B cell (primary cell): ENCODE results near the gene TRIO. TPM values are rescaled to one million over a fixed set of nuclear protein-coding genes. Genes with fewer than 3 reads are reported as not detected.

Experiments
- ATAC-seq: fragments of 200-7000 bp; cut with Tn5 transposase; one replicate; pipeline ENCODE4 v1.10.0; 2021; ENCODE audit warnings: low read depth, mild to moderate bottlenecking, moderate number of reproducible peaks, moderate library complexity
- CTCF ChIA-PET: fragments of 350-600 bp; sonication (Branson Sonifier 250); formaldehyde crosslinking; loops from one replicate; lab custom pipeline; 2021; ENCODE audit warnings: antibody characterized with exemption, inconsistent platforms; lab: Charles Lee
- POLR2A ChIA-PET: fragments of 350-600 bp; sonication (Branson Sonifier 250); formaldehyde crosslinking; loops from one replicate; lab custom pipeline; 2021; ENCODE audit warnings: antibody characterized with exemption; lab: Charles Lee
- DNase-seq: peaks from one replicate; pipeline ENCODE4 v3.0.0; 2013
- H2AFZ ChIP-seq: 2 replicates; pipeline ENCODE4 v1.6.1; 2012; ENCODE audit warnings: mild to moderate bottlenecking, low read depth, low read length; ENCODE audit not compliant: insufficient read depth, poor library complexity, severe bottlenecking
- H3K27ac ChIP-seq, 2 donors: 1 replicate in 1 of 2; 2 replicates in 1 of 2; pipeline ENCODE4 v1.5.1; 2012 to 2013; ENCODE audit warnings: low read length in 2 of 2, mild to moderate bottlenecking in 2 of 2, moderate library complexity in 1 of 2
- H3K27me3 ChIP-seq, 4 experiments: fragments of 200-600 bp in 1 of 4; sonication (generic) in 1 of 4; replicated peaks in 1 of 4; 1 replicate in 2 of 4; 2 replicates in 2 of 4; pipeline versions ENCODE4 v1.6.1 to v1.7.0; 2013 to 2016; ENCODE audit warnings: low read length in 3 of 4, mild to moderate bottlenecking in 2 of 4, mixed read lengths in 1 of 4, moderate library complexity in 1 of 4; ENCODE audit not compliant: insufficient read depth in 4 of 4, control insufficient read depth in 3 of 4; ENCODE audit errors: control extremely low read depth in 1 of 4
- H3K36me3 ChIP-seq, 2 experiments: replicated peaks in 1 of 2; 1 replicate in 1 of 2; 2 replicates in 1 of 2; pipeline versions ENCODE4 v1.6.1 to v1.7.1; 2013; ENCODE audit warnings: low read length in 1 of 2; ENCODE audit not compliant: insufficient read depth in 2 of 2, control insufficient read depth in 1 of 2; ENCODE audit errors: control extremely low read depth in 1 of 2, extremely low read depth in 1 of 2
- H3K4me1 ChIP-seq, 2 donors: fragments of 200-600 bp in 1 of 2; sonication (generic) in 1 of 2; 1 replicate in 1 of 2; 2 replicates in 1 of 2; pipeline versions ENCODE4 v1.5.1 to v1.6.1; 2013 to 2017; ENCODE audit warnings: low read length in 2 of 2; ENCODE audit not compliant: control insufficient read depth in 2 of 2, insufficient read depth in 2 of 2
- H3K4me2 ChIP-seq: replicated peaks from 2 replicates; pipeline ENCODE3; 2012; ENCODE audit warnings: mild to moderate bottlenecking, low read depth, low read length; ENCODE audit not compliant: poor library complexity, severe bottlenecking
- H3K4me3 ChIP-seq, 5 experiments: fragments of 200-600 bp in 1 of 5; sonication (generic) in 1 of 5; 1 replicate in 3 of 5; 2 replicates in 2 of 5; pipeline versions ENCODE4 v1.5.1 to v1.7.0; 2011 to 2016; ENCODE audit warnings: low read length in 4 of 5, mild to moderate bottlenecking in 4 of 5, low read depth in 2 of 5, control low read depth in 1 of 5, moderate library complexity in 1 of 5; ENCODE audit not compliant: insufficient read depth in 1 of 5; ENCODE audit errors: control extremely low read depth in 1 of 5, extremely low read depth in 1 of 5
- H3K79me2 ChIP-seq: fragments of 200-600 bp; sonication (generic); one replicate; pipeline ENCODE4 v1.6.0; 2016; ENCODE audit warnings: low read length; ENCODE audit not compliant: control insufficient read depth, insufficient read depth
- H3K9ac ChIP-seq: fragments of 200-600 bp; sonication (generic); 2 replicates; pipeline ENCODE4 v1.6.1; 2017; ENCODE audit warnings: mild to moderate bottlenecking, low read length, moderate library complexity
- H3K9me3 ChIP-seq, 3 donors: one replicate each; pipeline versions ENCODE4 v1.6.1 to v1.7.1; 2013; ENCODE audit warnings: low read length in 2 of 3; ENCODE audit not compliant: control insufficient read depth in 2 of 3, insufficient read depth in 1 of 3; ENCODE audit errors: control extremely low read depth in 1 of 3
- H4K20me1 ChIP-seq: 2 replicates; pipeline ENCODE4 v1.6.0; 2012; ENCODE audit warnings: mild to moderate bottlenecking, low read length; ENCODE audit not compliant: insufficient read depth, control insufficient read depth, poor library complexity, severe bottlenecking
- H3K27ac Mint-ChIP-seq: one replicate; pipeline ENCODE4 v1.8.0; 2021; ENCODE audit warnings: mixed read lengths
- H3K27me3 Mint-ChIP-seq: one replicate; pipeline ENCODE4 v1.8.0; 2021; ENCODE audit warnings: mixed read lengths
- H3K4me1 Mint-ChIP-seq: one replicate; pipeline ENCODE4 v1.8.0; 2021; ENCODE audit warnings: mixed read lengths
- H3K4me3 Mint-ChIP-seq: one replicate; pipeline ENCODE4 v1.8.0; 2021; ENCODE audit warnings: mixed read lengths
- H3K9me3 Mint-ChIP-seq: one replicate; pipeline ENCODE4 v1.8.0; 2022; ENCODE audit warnings: mixed read lengths; ENCODE audit not compliant: insufficient read depth
- CTCF ChIP-seq: fragments of 200-600 bp; IDR thresholded peaks from one replicate; pipeline ENCODE4 v1.8.0; 2022; ENCODE audit warnings: antibody characterized with exemption, mild to moderate bottlenecking
- EZH2 ChIP-seq: IDR thresholded peaks from 2 replicates; pipeline ENCODE4 v1.6.1; 2012; ENCODE audit warnings: borderline replicate concordance, low read depth, mild to moderate bottlenecking, moderate library complexity, low read length; ENCODE audit not compliant: insufficient read depth, poor library complexity, severe bottlenecking
- WGBS: methylation state at CpG from one replicate; pipeline ENCODE4 v1.1.5; 2013; ENCODE audit warnings: missing lambda C conversion rate; ENCODE audit not compliant: insufficient coverage; 5-methylcytosine and 5-hydroxymethylcytosine counted together
- intact Hi-C: fragments of 100-400 bp; cut with micrococcal nuclease; formaldehyde crosslinking; loops from one replicate; pipeline ENCODE4 v1.10.0; 2022
- polyA plus RNA-seq: library from polyadenylated mRNA; depleted of rRNA; stranded (reverse); fragments of >200 nt; gene quantifications from 2 replicates; pipeline ENCODE4 v1.2.3, GENCODE V29; 2012
- total RNA-seq, 2 donors: library from RNA; stranded (reverse); fragments of 120-200 nt in 1 of 2; gene quantifications; 1 replicate in 1 of 2; 2 replicates in 1 of 2; pipeline versions ENCODE4 v1.2.3 to v1.2.4, GENCODE V29; 2013 to 2022

TRIO gene
- total and polyA plus RNA-seq, 2 donors (not counting 1 experiment from before 2014, with no cell fraction given), result 90.5 to 479 TPM

GRCh38 chr5:14260637-14261036 lies 117.5 kb downstream of the TRIO start:
- Histone ChIP-seq H3K9ac (no peak overlapping the region), H3K4me2 (no peak overlapping the region), H3K79me2 (peaks cover 78% of the 10 kb centered on the region), H3K4me1 (peaks cover 35 to 41% of the 10 kb centered on the region in 2 donors), H3K36me3 (peaks cover 0 to 3% of the 10 kb centered on the region in 2 experiments), H4K20me1 (peaks cover 67% of the 10 kb centered on the region), H2AFZ (no peak overlapping the region), H3K27ac (no peak overlapping the region), H3K27me3 (no peaks in the 10 kb centered on the region), H3K9me3 (peaks cover 0 to 14% (median 8%) of the 10 kb centered on the region in 3 donors), H3K4me3 (no peak overlapping the region)
- no CpG with 5 or more reads among the region's 2 CpGs for WGBS
- TF ChIP-seq EZH2 (no peak), CTCF (no peak)
- ChIA-PET CTCF (interaction anchor here (1.1 to 3.9 kb wide), 2 partner anchors 9 to 16 kb away, joined by 3 to 25 read pairs; no protein-coding TSS in a partner anchor), POLR2A (no interaction called here)
- ATAC-seq, result no peak
- Mint-ChIP-seq H3K4me1 (peaks cover 82% of the 10 kb centered on the region), H3K27ac (no peak overlapping the region), H3K4me3 (no peak overlapping the region), H3K9me3 (peaks cover 2% of the 10 kb centered on the region), H3K27me3 (no peaks in the 10 kb centered on the region)
- intact Hi-C loops, result no loop called here
- DNase-seq, result no peak

GRCh38 chr5:14261235-14261634 lies 118.1 kb downstream of the TRIO start:
- Histone ChIP-seq H3K9ac (no peak overlapping the region), H3K9me3 (peaks cover 0 to 9% (median 2%) of the 10 kb centered on the region in 3 donors), H3K36me3 (peaks cover 0 to under 1% of the 10 kb centered on the region in 2 experiments), H3K4me1 (peaks cover 35 to 41% of the 10 kb centered on the region in 2 donors), H3K79me2 (peaks cover 78% of the 10 kb centered on the region), H4K20me1 (peaks cover 68% of the 10 kb centered on the region), H2AFZ (no peak overlapping the region), H3K4me3 (no peak overlapping the region), H3K27ac (no peak overlapping the region), H3K27me3 (no peaks in the 10 kb centered on the region), H3K4me2 (no peak overlapping the region)
- DNase-seq (no peak), ATAC-seq (no peak)
- Mint-ChIP-seq H3K4me1 (peaks cover 77% of the 10 kb centered on the region), H3K9me3 (no peaks in the 10 kb centered on the region), H3K27me3 (no peaks in the 10 kb centered on the region), H3K27ac (peak overlapping the region; percentile 81), H3K4me3 (no peak overlapping the region)
- ChIA-PET POLR2A (no interaction called here), CTCF (interaction anchor here (1.1 to 3.9 kb wide), 3 partner anchors 9 to 16 kb away, joined by 3 to 25 read pairs (median 9); no protein-coding TSS in a partner anchor)
- intact Hi-C loops, result no loop called here
- 55% methylated on average over 5 of the region's 5 CpGs for WGBS
- TF ChIP-seq EZH2 (no peak), CTCF (no peak)
